NCI-H345 treated with DMSO at 0.1 percent for 48 hours (cell line): Measurements from ENCODE around the gene STX4.

ENCODE experiments used
- DNase-seq: peaks from one replicate; lab custom pipeline; 2025; ENCODE audit not compliant: unreplicated experiment; lab: John Stamatoyannopoulos, UW

Gene STX4

GRCh38 chr16:31081428-31082351 is 48.3 kb downstream of the STX4 start:
- no peak for DNase-seq

- no peak for DNase-seq
These were observed 49.1 kb downstream of the STX4 start for GRCh38 chr16:31082368-31083045.

GRCh38 chr16:31083081-31083480 is 49.7 kb downstream of the STX4 start:
- DNase-seq = no peak

- DNase-seq = no peak
These were observed 50.2 kb downstream of the STX4 start for GRCh38 chr16:31083556-31083955.

- no peak for DNase-seq
These were observed 50.6 kb downstream of the STX4 start for GRCh38 chr16:31083981-31084380.

GRCh38 chr16:31084584-31085302 is 51.4 kb downstream of the STX4 start:
- DNase-seq = no peak

- DNase-seq = no peak
These were observed 52.1 kb downstream of the STX4 start for GRCh38 chr16:31085411-31085810.

- no peak for DNase-seq
These were observed 52.7 kb downstream of the STX4 start for GRCh38 chr16:31085873-31086628.

- no peak for DNase-seq
These were observed 53.2 kb downstream of the STX4 start for GRCh38 chr16:31086629-31086906.

- no peak for DNase-seq
These were observed 54.1 kb downstream of the STX4 start for GRCh38 chr16:31087481-31087880.

GRCh38 chr16:31087971-31088370 is 54.6 kb downstream of the STX4 start:
- DNase-seq = no peak

- DNase-seq = no peak
These were observed 55.3 kb downstream of the STX4 start, which contains the start of gene PRSS53 for GRCh38 chr16:31088459-31089183. TSS of gene PRSS53 (minus strand) at chr16:31088943. CDS start at chr16:31088809, 134 bp downstream.

- no peak for DNase-seq
These were observed 55.8 kb downstream of the STX4 start for GRCh38 chr16:31089199-31089598.
